Activated CD4-positive, CD25-positive, alpha-beta regulatory T cell (primary cell): ENCODE measurements around the gene DYNC1H1.

Experiments
- DNase-seq, 4 experiments: peaks; one replicate each; lab custom pipeline; 2025; lab: John Stamatoyannopoulos, UW

Gene DYNC1H1

DNA sequence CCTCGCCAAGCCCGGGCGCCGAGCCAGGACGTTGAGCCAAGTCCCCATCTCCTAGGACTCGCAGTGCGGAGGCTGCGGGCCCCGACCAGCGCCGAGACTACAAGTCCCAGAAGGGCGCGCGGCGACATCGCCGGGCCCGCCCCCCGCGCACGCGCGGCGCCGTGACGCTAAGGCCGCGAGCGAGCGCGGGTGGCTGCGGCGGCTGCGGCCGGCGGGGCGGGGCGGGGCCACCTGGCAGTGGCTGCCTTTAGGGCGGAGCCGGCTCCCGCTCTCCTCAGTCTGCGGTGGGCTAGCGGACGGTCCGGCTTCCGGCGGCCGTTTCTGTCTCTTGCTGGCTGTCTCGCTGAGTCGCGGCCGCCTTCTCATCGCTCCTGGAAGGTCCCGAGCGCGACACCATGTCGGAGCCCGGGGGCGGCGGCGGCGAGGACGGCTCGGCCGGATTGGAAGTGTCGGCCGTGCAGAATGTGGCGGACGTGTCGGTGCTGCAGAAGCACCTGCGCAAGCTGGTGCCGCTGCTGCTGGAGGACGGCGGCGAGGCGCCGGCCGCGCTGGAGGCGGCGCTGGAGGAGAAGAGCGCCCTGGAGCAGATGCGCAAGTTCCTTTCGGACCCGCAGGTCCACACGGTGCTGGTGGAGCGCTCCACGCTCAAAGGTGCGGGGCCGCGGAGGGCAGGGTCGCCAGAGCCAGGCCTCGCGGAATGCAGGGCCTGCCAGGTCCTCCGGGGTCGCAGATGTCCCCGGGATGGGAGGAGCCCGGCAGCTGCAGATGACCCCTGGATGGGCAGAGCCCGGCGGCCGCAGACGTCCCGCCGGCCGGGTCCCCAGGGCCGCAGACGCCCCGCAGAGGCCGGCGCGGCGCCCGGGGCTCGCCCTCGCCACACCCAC is at the start of gene DYNC1H1:
TSS of gene DYNC1H1 (plus strand) at position 277 of the 884 bp plus-strand sequence. CDS start at position 396, 119 bp downstream.
- DNase-seq, result peak; percentile 77 to 88 (median 82)

- DNase-seq, result no peak
These were observed 48.2 kb upstream of the DYNC1H1 start for GRCh38 chr14:101915871-101916815.

DNA sequence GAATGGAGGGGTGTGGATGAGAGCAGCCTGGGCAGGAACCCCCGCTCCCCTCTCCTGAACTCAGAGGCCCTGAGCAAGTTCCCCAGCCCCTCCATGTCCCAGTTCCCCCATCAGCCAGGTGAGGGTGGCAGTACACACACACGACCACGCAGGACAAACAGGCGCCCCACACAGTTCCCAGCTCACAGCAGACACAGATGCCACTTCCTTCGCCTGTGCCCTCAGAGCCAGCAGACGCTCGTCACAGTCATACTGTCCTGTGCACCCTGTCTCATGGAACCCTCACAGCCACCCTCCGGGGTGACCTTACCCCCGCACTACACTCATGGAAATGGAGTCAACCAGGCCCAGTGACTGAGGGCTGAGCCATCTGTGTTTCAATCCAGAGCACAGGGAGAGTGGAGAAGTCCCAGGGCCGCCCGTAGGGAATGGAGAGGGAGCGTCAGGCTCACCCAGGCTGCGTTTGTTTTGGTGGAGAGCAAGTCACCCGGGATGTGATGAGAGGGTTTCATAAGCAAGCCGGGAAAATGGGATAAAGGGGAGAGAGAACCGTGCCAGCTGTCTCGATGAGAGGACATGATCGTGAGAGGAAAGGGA is 47.5 kb upstream of the DYNC1H1 start:
- DNase-seq, result no peak

DNA sequence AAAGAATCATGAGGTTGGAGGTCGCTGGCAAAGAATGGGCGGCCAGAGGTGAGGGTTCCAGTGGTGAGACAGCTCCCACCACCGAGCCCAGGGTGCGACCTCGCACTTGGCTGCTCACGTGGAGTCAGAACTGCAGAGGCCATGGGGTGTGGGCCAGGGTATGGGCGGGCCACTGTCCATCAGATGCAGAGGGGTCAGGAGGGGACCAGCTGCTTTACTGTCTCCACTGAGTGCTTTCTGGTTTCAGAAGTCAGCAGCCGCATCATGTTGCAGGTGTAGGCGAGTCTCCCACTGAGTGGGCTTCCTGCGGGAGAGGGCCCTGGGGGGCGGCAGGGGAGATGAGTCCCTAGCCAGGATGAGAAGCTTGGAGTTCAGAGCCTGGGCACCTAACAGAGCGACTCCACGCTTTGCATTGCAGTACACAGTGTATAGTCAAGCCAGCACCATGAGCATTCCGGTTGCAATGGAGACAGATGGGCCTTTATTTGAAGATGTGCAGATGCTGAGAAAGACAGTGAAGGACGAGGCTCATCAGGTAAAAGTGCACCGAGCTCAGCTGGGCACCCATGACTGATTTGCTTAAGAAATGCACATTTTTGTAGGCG is 46.9 kb upstream of the DYNC1H1 start:
- no peak for DNase-seq

DNA sequence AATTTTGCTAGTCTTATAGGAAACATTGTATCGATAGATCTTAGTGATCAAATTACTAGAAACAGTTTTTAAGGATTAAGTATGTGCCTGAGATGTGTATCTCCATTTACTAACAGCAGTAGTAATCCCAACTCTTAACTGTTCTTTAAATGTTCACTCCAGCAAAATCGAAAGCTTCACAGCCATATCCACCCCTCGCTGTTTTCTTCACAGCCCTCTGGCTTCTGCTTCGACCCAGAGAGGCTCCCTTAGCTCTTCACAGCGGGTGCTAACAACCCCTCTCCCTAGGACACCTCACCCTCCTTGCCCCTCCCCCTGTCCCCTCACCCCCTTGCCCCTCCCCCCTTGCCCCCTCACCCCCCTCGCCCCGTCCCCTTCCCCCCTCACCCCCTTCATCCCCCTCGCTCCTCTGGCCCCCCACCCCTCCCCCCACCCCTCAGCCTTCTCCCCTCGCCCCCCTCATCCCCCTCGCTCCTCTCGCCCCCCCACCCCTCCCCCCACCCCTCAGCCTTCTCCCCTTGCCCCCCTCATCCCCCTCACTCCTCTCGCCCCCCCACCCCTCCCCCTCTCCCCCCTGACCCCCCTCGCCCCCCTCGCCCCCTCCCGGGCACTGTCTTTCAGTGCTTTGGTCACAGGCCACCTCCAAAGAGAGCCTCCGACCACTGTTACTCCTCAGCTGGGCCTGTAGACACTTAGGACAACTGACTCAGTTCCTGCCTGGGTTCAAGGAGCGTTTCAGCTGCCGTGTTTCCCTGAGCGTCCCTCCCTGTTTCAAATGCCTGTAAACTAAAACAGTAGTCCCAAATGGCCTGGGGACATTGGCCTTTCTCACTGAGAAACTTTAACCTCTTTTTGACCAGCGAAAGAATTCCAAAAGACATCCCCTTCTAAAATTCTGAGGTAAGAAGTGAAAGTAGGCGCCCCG is 46.0 kb upstream of the DYNC1H1 start:
- no peak for DNase-seq

DNA sequence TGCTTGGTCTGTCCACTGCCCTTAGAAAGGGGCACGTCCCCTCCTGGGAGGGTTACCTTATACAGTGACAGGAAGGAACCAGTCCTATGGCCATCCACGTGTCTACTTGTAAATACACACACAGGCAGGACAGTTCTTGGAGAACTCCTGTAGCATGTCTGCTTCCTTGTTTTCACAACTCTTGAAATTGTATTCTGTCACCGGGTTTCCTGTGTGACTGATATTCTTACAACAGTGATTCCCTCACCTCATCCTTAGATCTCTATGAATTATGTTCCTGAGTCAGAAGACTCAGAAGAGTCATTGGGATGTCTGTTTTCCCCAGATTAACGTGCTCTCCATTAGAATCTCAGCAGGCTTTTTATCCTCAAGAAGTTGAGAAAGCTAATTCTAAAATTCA is 44.1 kb upstream of the DYNC1H1 start:
- no peak for DNase-seq

- DNase-seq, result no peak
These were observed 41.5 kb upstream of the DYNC1H1 start for GRCh38 chr14:101922866-101923265.

GRCh38 chr14:101925152-101925551 is 39.2 kb upstream of the DYNC1H1 start:
- DNase-seq, result no peak

GRCh38 chr14:101926085-101926484 is 38.3 kb upstream of the DYNC1H1 start:
- no peak for DNase-seq

DNA sequence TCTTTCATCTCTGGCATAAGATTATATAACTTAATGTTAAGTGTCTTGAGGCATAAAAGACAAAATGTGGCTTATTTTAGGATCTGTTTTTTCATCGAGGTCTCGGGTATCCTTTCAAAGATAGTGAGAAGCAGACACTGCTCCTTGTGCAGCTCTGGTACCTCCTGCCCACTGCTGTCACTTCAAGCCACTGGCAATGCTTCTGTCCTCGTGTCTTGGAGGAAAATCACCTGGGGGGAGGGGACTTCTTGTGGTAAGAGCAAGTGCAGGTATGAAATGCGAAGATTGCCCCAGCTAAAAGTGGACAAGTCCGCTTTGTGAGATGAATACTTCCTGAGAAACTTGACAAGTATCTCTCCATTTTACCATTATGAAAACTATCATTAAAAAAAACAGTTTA is 37.8 kb upstream of the DYNC1H1 start:
- no peak for DNase-seq

DNA sequence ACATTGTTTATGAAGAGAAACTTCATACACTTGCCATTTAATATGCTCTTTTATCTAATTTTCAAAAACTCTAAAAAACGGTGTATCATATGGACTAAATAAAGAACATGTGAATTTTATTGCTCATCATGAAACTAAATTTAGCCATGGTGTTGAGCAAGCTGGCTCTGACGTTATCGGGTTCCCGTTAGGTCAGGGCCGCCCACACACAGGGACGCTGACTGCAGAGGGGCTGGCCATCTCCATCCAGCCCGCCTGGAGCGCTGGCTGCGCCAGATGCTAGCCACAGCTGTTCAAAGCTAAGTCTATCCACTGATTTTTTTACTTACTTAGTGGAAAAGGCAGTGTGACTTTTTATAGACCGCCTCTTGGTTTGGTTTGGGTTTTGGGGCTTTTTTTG is 36.5 kb upstream of the DYNC1H1 start:
- DNase-seq, result no peak

- DNase-seq, result no peak
These were observed 35.9 kb upstream of the DYNC1H1 start for GRCh38 chr14:101928415-101928841.

GRCh38 chr14:101929096-101929495 is 35.3 kb upstream of the DYNC1H1 start:
- DNase-seq, result no peak

DNA sequence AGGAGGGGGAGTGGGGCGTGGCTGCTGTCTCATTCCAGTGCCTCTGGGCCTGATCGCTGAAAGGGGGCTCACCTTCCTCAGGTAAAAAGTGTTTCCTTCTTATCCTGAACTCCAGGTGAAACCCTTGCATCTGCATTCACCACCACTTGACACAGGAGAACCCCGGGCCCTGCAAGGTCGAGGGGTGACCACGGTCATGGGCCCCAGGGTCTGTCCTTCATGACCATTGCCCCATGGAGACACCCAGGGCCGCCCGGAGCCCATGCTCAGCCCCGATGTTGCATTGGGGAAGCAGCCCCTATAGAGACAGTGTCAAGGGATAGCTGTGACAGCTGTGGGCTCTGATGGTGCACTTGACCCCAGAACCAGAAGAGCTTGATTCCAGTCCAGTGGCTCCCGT is 34.4 kb upstream of the DYNC1H1 start:
- DNase-seq, result no peak

- DNase-seq, result no peak
These were observed 31.7 kb upstream of the DYNC1H1 start for GRCh38 chr14:101932673-101933072.

GRCh38 chr14:101933209-101933608 is 31.2 kb upstream of the DYNC1H1 start:
- no peak for DNase-seq

DNA sequence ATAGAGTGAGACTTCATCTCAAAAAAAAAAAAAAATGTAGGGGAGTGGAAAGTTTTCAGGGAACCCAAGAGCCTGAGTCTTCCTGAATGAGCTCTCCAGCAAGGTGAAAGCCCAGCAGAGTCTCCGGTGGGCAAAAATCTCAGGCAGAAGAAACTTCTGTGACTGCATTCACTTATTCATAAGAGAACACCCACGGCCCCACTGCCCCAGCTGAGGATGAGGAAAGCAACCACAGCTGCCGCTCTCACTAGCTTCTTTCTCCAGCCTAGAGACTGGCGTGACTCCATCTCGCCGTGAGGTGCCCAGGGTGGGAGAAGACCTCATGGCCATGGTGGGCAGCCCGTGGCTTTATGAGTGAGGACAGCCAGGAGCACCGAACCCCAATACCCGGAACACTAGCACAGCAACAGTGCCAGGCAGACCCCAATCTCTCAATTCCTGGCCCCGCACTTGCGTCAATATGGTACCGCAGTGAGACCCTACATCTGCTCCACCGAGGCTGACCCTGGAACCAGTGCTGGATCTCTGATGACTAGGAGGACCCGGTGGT is 29.7 kb upstream of the DYNC1H1 start:
- no peak for DNase-seq

GRCh38 chr14:101937926-101938767 is 26.2 kb upstream of the DYNC1H1 start:
- no peak for DNase-seq

DNA sequence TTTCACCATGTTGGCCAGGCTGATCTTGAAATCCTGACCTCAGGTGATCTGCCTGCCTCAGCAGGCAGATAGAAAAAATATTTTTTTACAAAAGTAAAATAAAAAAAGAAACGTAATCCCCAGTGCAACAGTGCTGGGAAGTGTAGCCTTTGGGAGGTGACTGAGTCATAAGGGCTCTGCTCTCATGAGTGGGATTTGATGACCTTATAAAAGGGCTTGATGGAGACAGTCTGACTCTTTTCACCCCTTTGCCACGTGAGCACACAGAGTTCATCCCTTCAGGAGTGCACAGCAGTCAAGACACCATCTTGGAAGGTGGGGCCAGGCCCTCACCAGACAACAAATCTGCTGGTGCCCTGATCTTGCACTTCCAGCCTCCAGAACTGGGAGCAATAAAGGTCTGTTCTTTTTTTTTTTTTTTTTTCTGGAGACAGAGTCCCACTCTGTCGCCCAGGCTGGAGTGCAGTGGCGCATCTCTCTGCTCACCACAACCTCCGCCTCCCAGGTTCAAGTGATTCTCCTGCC is 24.7 kb upstream of the DYNC1H1 start:
- DNase-seq, result no peak
